ENCODE data around the gene TAF4B.
"Not testable (repeated sequence)": the region's sequence is repeated elsewhere in the genome, so short reads cannot be mapped to it uniquely, and the experiment has no call there.

TAF4B gene

GRCh38 chr18:26424428-26425147 is 198.3 kb downstream of the TAF4B start:
- FAIRE-seq: no peak

DNA sequence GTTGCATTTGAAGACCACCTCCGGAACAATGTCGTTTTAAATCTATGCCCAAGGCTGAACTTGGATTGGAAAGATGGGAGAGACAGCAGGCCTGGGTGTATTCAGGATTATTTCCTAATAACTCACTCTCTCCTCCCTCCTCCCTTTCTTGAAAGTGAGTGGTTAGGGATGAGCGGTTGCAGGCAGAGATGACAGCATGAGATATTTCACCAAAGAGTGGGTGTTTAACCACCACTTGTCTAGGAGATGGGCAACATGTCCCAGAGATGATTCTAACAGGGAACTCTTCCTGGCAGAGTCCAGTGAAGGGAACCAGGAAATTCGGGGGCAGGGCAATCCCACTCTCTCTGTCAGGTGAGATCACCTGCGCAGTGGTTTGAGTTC is 198.9 kb downstream of the TAF4B start:
- FAIRE-seq: no peak

DNA sequence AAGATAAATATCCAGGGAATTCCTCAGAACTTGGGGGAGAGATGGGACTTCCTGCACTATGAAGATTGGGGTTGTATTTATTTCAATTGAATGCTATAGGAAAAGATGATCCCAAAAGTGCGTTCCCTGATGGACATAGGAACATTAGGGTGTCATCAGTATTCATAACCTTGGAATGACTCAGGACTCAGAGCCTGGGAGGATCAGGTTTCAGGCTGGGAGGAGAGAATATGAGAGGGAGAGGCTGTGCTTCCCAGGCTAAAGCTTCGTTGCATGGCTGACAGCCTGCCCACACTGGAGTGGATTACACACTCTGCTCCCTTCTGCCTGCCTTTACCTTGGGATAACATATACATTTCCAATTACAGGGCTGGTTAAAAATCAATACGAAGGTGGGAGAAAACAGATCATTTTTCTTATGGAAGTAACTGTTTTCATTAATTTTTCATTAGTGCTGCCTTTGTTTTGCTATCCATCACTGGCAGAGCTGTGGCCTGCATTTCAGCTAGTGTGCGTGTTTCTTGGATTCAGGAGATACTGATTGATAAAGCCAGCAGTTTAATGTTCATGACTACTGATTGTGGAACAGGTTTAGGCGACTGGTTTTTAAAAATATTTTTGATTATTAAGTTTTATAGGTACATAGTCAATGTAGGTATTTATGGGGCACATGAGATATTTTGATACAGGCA is 203.4 kb downstream of the TAF4B start:
- no peak for FAIRE-seq

DNA sequence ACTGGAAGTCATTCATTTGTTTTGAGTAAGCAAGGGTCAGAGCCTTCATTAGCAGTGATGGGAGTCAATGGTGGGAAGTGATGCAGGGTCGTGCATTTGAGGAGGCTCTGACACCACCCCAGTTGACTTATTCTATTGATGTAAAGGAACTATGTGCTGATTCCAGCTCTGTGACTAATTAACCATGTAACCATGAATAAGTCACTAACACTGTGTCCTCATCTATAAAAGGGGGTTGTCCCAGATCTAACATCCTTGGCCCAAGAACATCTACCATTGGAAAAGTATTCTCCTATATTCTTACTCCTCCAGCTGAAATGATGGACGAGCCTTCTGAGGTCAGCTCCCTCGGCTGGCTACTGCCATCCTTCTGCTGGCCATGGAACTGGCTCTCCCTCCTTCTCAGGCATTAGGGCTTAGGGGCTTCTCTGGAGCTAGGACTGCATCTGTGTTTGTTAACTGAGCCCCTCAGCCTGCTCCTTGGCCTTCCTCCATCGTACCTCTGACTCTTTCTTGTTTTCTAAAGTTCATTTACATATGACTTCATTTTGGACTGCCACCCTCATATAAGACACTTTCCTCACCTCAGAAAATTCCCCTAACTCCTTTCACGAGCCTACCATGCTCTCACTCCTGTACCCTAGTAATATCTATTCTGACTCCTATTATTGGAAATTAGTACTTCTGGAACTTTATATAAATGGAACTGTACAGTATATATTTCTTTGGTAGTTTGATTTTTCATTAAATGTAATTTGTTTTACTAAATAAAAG is 206.6 kb downstream of the TAF4B start:
- no peak for FAIRE-seq

DNA sequence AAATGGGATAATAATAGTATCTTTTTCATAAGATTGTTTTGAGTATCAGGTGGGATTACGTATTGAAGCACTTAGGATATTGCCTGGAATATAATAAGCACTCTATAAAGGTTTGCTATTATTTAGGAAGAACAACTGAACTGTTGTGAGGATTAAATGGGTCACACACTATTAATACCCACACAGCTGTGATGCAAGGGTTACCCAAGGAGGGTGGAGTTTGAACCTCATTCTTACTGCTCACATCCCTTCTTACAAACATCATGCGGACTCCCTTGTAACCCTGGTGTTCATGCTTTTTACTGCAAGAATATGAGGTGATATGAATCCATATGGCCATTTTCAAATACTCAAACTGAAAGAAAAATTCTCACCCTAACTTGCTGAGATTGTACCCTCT is 208.6 kb downstream of the TAF4B start:
- FAIRE-seq: no peak

DNA sequence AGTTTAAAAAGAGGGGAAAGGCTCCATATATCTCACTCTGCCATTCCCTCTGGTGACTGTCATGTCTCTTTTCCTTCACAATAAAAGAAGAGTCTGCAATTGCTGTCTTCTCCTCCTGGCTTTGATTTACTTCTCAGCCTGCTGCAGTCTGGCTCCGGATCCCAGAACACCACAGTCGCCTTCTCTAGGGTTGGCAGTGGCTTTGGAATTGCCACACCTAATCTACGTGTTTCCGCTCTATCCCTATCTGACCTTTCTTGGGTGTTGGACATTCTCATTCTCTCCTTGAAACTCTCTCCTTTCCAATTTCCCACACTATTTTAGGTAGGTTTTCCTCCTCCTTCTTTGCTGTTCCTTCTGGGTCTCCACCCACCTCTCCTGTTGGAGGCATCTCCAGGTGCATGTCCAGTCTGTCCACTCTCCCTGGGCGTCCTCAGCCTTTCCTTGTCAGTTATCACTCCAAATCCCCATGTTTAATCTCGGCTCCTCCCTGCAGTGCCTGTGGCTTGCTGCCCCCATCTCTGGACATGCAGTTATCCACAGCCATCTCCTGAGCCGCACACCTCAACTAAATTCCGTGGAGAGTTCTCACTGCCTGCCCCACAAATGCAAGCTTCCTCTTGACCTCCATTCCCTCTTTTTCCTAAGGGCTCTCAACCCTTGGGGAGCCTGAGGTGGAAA is 209.3 kb downstream of the TAF4B start:
- FAIRE-seq: no peak

DNA sequence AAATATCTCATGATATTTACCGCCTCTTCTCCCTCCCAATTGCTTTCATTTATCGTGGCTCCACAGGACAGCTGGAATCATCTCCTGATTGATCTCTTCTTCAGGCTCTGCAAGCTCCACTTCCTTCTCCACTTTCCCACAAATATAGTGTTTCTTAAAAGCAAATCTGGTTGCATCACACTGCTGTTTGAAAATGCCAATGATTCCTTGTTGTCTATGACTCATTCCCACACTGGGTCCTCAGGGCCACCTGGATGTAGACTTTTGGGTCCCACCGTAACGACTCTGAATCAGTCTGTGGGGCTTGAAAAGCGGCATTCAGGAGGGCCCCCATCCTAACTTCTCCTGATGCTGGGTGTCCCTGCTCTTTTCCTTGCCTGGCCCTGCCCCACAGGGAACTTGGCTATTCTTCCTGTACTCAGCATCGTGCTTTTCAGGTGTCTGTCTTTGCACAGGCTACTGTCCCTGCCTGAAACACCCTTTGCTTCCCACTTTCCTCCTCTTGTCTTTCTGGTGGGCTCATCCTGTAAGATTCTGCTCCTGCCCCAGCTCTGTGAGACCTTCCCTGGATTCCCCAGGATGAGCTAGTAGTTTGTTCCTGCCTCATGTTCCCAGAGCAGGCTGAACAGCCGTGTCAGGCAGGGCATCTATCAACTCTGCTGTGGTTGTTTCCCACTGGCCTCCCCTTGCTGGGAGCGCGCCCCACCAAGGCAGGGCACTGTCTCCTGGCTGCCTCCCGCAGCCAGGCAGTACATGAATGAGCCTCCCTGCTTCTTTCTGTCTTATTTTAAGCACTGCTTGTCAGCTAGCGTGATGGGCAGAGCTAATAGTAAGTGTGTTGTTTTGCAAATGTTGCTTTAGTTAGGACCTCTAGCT is 210.2 kb downstream of the TAF4B start:
- no peak for FAIRE-seq

DNA sequence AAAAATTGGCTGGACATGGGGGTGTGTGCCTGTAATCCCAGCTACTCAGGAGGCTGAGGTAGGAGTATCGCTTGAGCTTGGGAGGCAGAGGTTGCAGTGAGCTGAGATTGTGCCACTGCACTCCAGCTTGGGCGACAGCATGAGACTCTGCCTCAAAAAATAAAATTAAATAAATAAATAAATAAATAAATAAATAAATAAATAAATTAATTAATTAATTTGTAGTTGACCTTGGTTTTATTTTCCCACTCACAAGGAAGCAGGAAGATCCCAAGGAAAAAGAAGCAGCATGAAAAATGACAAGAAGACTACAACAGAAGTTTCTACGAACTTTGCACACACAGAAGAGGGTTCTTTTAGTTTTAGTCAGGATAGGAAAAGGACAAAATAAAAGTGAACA is 211.4 kb downstream of the TAF4B start:
- not testable (repeated sequence) for FAIRE-seq

DNA sequence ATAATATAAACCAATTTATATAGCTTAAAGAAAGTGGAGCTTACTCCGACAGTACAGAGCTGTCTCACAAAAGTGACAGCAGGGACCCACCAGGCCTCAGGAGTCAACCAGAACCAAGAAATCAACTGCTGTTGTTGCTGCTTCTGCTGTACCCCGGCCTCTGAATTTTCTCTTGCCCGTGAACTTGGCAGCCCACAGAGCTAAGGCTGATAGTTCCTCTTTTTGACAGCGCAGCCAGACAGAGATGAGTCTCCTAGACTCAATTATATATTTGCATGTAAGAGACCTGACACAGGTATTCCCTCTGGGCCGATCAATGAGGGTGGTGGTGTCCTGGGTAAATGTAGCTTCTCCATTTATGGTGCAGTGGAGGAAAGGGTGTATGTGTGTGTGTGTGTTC is 212.7 kb downstream of the TAF4B start:
- FAIRE-seq: no peak

DNA sequence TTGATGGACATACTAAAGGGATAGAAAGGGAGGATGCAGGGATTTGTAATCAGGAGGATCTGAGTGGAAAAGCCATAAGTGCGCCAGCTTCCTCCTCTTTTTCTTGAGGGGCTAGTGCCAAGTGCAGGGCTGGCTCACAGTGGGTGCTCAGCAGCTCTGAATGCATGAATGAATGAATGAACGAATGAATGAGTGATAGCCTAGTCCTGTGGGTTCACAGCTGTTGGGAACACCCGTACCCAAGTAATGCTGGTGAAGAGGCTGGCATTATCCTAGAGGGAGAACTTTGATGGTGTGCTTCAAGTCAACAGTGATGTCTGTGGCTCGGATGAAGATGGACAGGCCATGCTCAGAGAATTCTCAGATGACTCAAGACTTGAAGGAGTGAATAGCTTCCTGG is 213.3 kb downstream of the TAF4B start:
- no peak for FAIRE-seq

GRCh38 chr18:26440644-26441043 is 214.4 kb downstream of the TAF4B start:
- FAIRE-seq: no peak

Measured in endometrium (tissue), 2 donors.